Activated effector memory CD4-positive, alpha-beta T cell treated with anti-CD3 and anti-CD28 coated beads, Interleukin-2, amount 50 U/mL, for 16 hours (primary cell): Measurements from ENCODE around the gene ME2.
"Not testable (repeated sequence)": the region's sequence is repeated elsewhere in the genome, so short reads cannot be mapped to it uniquely, and the experiment has no call there.

Source experiments
- DNase-seq: peaks from one replicate; pipeline ENCODE4 v3.0.0-alpha.2; 2020

ME2 gene

GRCh38 chr18:50982086-50982801 lies 103.3 kb downstream of the ME2 start:
- DNase-seq = no peak

GRCh38 chr18:50982802-50983179 lies 103.9 kb downstream of the ME2 start:
- DNase-seq = no peak

GRCh38 chr18:50986360-50987087 lies 107.6 kb downstream of the ME2 start:
- DNase-seq = no peak

GRCh38 chr18:50987261-50987660 lies 108.3 kb downstream of the ME2 start:
- no peak for DNase-seq

GRCh38 chr18:50989711-50990110 lies 110.8 kb downstream of the ME2 start:
- no peak for DNase-seq

- DNase-seq = no peak
These were observed 113.4 kb downstream of the ME2 start for GRCh38 chr18:50992351-50992762.

- no peak for DNase-seq
These were observed 115.1 kb downstream of the ME2 start for GRCh38 chr18:50994031-50994430.

- DNase-seq = not testable (repeated sequence)
These were observed 124.3 kb downstream of the ME2 start for GRCh38 chr18:51003174-51003573.
